GM12875 (cell line): ENCODE measurements around the gene TFAP2B.
A peak's percentile ranks its signal among the peaks of the same experiment; 100 is the strongest.

Source experiments
- H3K4me3 ChIP-seq: one replicate; pipeline ENCODE4 v1.5.1; 2011; ENCODE audit warnings: low read depth, low read length, control low read depth
- TF ChIP-seq, protein P1 (sequence below): IDR thresholded peaks from 2 replicates; pipeline ENCODE4 v1.5.1; 2011; ENCODE audit warnings: low read depth, mild to moderate bottlenecking, control low read depth, inconsistent platforms, low read length, moderate library complexity, borderline replicate concordance; ENCODE audit not compliant: insufficient read depth

The TFAP2B gene

DNA sequence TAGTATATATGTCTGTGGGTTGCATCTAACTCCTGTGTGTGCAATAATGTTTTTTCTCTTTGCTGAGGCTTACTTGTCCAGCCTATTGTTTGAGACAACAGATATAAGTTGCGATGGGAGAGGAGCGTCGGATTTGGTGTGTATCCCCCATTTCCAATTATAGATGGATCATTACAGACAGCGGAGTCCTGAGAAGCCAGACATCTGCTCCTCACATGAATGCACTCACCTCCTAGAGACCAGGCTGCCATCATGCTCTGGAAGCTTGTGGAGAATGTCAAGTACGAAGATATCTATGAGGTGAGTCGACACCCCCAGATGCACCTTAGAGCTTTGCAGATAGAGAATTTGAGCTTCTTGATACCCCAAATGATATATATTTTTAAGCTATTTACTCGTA lies at the start of gene TFAP2B:
TSS of gene TFAP2B (plus strand) at position 199 of the 400 bp plus-strand sequence. CDS start at position 220, 21 bp downstream.
- no peak within 1 kb of the TSS for H3K4me3 ChIP-seq

DNA sequence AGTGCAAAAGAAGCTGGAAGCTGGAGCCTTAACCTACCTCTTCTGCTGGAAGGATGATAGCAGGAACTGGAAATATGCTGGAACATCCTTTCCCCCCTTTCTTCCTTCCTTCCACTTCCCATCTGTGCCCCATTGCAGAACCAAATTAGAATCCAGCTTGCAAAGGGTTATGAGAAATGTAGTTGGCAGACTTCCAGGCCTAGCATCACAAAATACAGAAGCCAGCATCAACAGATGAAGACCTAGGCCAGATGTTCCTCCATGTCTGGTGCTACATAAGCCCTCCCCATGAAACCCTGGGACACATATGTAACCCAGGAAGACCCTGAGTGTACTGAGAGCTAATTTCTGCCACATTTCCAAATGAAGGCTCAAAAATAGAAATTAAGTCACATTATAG lies 40.0 kb upstream of the TFAP2B start:
- TF ChIP-seq, protein P1, sequence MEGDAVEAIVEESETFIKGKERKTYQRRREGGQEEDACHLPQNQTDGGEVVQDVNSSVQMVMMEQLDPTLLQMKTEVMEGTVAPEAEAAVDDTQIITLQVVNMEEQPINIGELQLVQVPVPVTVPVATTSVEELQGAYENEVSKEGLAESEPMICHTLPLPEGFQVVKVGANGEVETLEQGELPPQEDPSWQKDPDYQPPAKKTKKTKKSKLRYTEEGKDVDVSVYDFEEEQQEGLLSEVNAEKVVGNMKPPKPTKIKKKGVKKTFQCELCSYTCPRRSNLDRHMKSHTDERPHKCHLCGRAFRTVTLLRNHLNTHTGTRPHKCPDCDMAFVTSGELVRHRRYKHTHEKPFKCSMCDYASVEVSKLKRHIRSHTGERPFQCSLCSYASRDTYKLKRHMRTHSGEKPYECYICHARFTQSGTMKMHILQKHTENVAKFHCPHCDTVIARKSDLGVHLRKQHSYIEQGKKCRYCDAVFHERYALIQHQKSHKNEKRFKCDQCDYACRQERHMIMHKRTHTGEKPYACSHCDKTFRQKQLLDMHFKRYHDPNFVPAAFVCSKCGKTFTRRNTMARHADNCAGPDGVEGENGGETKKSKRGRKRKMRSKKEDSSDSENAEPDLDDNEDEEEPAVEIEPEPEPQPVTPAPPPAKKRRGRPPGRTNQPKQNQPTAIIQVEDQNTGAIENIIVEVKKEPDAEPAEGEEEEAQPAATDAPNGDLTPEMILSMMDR, result no peak
- H3K4me3 ChIP-seq, result no peak overlapping the region

More for the DNA sequence above, at the start of gene TFAP2B:
- TF ChIP-seq, protein P1, result no peak

DNA sequence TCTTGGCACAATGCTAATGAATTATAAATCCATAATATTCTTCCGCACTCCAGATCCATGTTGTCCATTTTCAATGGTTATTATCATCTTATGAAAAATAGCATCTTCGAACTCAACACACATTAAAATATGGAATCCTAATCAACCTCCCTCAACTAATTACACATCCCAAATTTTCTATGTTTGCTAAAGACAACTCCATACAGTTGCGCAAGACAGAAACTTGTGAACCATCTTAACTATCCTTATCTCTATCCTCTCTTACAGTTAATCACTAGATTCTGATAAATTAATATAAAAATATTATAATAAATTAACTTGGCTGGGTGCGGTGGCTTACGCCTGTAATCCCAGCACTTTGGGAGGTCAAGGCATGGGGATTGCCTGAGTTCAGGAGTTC lies 38.3 kb upstream of the TFAP2B start:
- TF ChIP-seq, protein P1, result no peak

DNA sequence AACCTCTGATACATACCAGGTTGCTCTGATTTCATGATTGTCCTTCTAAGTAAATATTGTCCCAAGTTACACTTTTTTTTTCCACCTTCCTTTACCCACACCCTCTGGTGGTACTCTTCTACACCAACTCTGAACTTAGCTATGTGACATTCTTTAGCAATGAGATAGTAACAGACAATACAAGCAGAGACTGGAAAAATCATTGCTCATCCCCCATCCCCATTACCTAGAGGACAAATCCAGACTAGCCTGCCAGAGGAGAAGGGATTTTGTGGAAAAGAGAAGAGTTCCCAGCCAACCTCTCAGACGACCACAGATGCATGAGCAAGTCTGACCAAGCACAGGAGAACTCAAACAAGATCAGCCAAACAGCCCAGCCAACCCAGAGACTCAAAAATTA lies 32.8 kb upstream of the TFAP2B start:
- no peak overlapping the region for H3K4me3 ChIP-seq

More for the DNA sequence above, 38.3 kb upstream of the TFAP2B start:
- no peak overlapping the region for H3K4me3 ChIP-seq

DNA sequence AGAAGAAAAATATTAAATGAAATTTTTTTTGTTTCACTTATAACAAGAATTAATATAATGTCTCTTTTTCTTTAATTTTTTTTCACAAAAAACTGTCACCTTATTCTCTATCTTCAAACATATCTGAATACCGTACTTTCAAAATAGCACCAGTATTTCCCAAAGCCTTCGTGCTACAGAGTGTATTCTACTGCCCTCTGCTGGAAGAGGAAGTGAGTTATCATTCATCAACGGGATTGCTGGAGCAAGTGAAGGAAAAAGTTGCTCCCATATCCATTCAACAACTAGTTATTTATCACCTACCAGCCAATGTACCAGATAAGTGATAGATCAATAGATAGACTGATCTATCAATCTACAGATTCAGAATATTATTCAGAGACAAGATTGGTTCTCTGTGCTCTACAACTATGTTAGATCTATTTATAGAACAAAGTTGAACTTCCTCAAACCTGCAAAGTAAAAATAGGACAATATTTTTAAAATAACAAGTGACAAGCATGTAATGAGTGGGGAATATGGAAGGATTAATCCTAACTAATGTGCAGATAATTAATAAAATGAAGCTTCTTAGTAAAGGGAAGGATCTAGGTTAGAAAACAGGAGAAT lies 26.7 kb upstream of the TFAP2B start:
- no peak overlapping the region for H3K4me3 ChIP-seq
- TF ChIP-seq, protein P1, result peak; percentile 58; the same call in 1 of the 2 replicates

More for the DNA sequence above, 32.8 kb upstream of the TFAP2B start:
- TF ChIP-seq, protein P1, result no peak

DNA sequence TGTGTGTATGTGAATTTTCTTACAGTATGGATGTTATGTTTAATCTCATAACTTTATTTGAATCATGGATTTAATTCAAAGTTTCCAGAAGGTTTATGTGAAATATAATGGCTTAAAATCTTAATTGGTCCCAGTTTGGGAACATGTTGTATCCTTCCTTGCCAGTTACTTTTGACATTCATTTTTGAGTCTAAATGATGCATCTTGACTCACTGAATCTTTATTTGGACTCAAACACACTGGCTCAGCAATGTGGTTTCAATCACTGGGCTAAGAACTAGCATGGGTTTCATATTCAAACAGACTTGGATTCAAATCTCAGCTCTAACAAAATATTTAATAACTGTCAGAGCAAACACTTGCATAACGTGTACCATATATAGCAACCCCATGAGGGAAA lies 25.9 kb upstream of the TFAP2B start:
- no peak overlapping the region for H3K4me3 ChIP-seq
- TF ChIP-seq, protein P1, result no peak

DNA sequence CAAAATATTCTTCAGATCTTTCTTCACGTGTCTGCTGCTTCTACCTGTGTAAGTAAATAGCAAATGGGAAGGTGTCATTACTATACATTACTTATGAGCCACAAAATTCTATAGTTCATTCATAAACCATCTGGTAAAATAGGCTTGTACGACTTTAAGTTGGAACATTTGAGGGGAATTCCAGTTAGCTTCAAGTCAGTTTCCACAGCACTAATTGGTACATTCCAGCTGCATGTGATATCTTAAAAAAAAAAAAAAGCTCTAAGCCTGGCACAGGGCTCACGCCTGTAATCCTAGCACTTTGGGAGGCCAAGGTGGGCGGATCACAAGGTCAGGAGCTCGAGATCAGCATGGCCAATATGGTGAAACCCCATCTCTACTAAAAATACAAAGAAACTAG lies 23.1 kb upstream of the TFAP2B start:
- TF ChIP-seq, protein P1, result no peak
- H3K4me3 ChIP-seq, result no peak overlapping the region
